Fibroblast of lung (primary cell): Measurements from ENCODE around the gene HTT.

Experiments
- EZH2 ChIP-seq: IDR thresholded peaks from 2 replicates; pipeline ENCODE4 v1.5.1; 2012; ENCODE audit warnings: low read length, control low read depth, mild to moderate bottlenecking; ENCODE audit errors: missing control alignments
- TF ChIP-seq, protein P1 (sequence below), 2 donors: IDR thresholded peaks in 1 of 2; conservative IDR thresholded peaks in 1 of 2; 1 replicate in 1 of 2; 2 replicates in 1 of 2; pipeline ENCODE4 v1.5.1; 2011 to 2012; ENCODE audit warnings: low read length in 2 of 2, control low read depth in 1 of 2, inconsistent platforms in 1 of 2, low read depth in 1 of 2, mild to moderate bottlenecking in 1 of 2

DNA sequence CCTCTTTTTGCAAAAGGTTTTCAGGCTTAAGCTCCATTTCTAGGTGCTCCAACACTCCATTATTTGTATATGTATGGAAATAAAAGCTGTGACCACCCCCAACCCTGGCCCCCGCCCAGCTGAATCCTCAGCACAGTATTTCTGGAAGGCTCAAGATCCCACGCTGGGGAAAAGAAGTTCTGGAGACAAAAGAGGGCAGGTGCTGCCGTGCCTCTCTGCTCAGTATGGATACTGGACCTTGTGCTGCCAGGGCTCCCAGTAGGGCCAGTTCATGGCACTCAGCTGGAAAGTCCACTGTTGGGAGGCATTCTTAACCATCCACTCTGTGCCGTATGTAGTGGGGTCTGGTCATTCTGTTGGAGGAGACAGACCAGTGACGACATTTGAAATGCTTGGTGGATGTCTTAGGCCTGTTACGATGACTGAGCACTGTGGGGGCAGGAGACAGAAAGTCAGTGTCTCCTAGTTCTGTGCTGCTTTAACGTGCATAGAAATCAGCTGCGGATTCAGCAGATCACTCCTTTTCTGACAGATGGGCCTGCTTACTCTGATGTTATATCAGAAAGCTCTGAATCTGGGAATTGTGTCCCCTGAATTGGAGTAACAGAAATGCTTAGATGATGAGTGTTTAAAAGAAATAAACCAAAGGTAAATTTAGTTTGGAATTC is 126.1 kb downstream of the HTT start:
- TF ChIP-seq, protein P1, sequence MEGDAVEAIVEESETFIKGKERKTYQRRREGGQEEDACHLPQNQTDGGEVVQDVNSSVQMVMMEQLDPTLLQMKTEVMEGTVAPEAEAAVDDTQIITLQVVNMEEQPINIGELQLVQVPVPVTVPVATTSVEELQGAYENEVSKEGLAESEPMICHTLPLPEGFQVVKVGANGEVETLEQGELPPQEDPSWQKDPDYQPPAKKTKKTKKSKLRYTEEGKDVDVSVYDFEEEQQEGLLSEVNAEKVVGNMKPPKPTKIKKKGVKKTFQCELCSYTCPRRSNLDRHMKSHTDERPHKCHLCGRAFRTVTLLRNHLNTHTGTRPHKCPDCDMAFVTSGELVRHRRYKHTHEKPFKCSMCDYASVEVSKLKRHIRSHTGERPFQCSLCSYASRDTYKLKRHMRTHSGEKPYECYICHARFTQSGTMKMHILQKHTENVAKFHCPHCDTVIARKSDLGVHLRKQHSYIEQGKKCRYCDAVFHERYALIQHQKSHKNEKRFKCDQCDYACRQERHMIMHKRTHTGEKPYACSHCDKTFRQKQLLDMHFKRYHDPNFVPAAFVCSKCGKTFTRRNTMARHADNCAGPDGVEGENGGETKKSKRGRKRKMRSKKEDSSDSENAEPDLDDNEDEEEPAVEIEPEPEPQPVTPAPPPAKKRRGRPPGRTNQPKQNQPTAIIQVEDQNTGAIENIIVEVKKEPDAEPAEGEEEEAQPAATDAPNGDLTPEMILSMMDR (conservative IDR thresholded peaks at IDR 0.05 in 1 of 2, IDR thresholded peaks at IDR 0.05 in 1 of 2; ENCODE audit: low read depth in 1 of 2, low read length in 2 of 2), result no peak
- no peak for TF ChIP-seq EZH2
